ENCODE results near the gene DPH2. TPM values are rescaled to one million over a fixed set of nuclear protein-coding genes. Genes with fewer than 3 reads are reported as not detected.

DPH2 gene
- total and polyA plus RNA-seq, 2 of the 8 experiments (the other 6 are each of a cell fraction or from before 2014, with no cell fraction given) = 64.9 to 92.1 TPM

GRCh38 chr1:43980255-43981134 lies 10.7 kb downstream of the DPH2 start:
- Histone ChIP-seq H3K14ac (ENCODE audit: insufficient read length) (no peak overlapping the region), H3K4ac (replicated peaks; ENCODE audit: insufficient read length, low read depth, low read length) (no peak overlapping the region), H2BK15ac (ENCODE audit: low read length) (peak overlapping the region; percentile 77), H3K56ac (replicated peaks; ENCODE audit: insufficient read length, low read depth, low read length) (peak overlapping the region; percentile 47), H2BK20ac (ENCODE audit: low read length) (no peak overlapping the region), H3K27me3 (replicated peaks in 1 of 4; ENCODE audit: control insufficient read depth in 3 of 4, extremely low read depth in 1 of 4, insufficient read depth in 3 of 4, low read length in 3 of 4) (no peaks in the 10 kb centered on the region), H4K20me1 (replicated peaks in 1 of 2; ENCODE audit: control insufficient read depth in 1 of 2, insufficient read depth in 2 of 2, low read length in 2 of 2) (peaks cover 2 to 36% of the 10 kb centered on the region in 2 experiments), H3K4me1 (replicated peaks in 1 of 4; ENCODE audit: control insufficient read depth in 3 of 4, insufficient read depth in 4 of 4, low read length in 3 of 4) (peaks cover 4 to 17% (median 14%) of the 10 kb centered on the region in 4 experiments), H3K36me3 (ENCODE audit: control insufficient read depth in 2 of 4, insufficient read depth in 4 of 4, low read length in 3 of 4) (peaks cover 2 to 31% (median 15%) of the 10 kb centered on the region in 4 experiments; a peak in 5 of 8 replicates), H2AFZ (ENCODE audit: low read length) (no peak overlapping the region), H3K27ac (ENCODE audit: low read depth, low read length) (no peak overlapping the region), H3K23ac (ENCODE audit: insufficient read length) (no peak overlapping the region), H4K8ac (ENCODE audit: extremely low read depth, insufficient read depth, low read length) (no peak overlapping the region; the same call in 1 of the 2 replicates), H2BK5ac (ENCODE audit: low read depth, low read length) (peak overlapping the region; percentile 62; the same call in 1 of the 2 replicates), H4K5ac (ENCODE audit: insufficient read length, low read depth, low read length) (no peak overlapping the region), H4K91ac (replicated peaks; ENCODE audit: insufficient read length, low read length) (peak overlapping the region; percentile 63), H2BK120ac (replicated peaks; ENCODE audit: low read depth, low read length) (no peak overlapping the region), H3K9ac (replicated peaks in 1 of 4; ENCODE audit: extremely low read depth in 1 of 4, low read depth in 3 of 4, low read length in 3 of 4) (peak overlapping the region; percentile 2 to 72 (median 46); a peak in 6 of 7 replicates), H3K4me2 (ENCODE audit: insufficient read depth in 1 of 2, low read depth in 2 of 2, low read length in 2 of 2) (peak overlapping the region; percentile 61 to 85), H3K9me3 (ENCODE audit: insufficient read depth in 2 of 2, low read depth in 1 of 2, low read length in 1 of 2) (no peaks in the 10 kb centered on the region), H3K4me3 (ENCODE audit: extremely low read depth in 1 of 4, insufficient read depth in 2 of 4, low read depth in 3 of 4, low read length in 4 of 4) (peak overlapping the region; percentile 42 to 74 (median 64); a peak in 7 of 8 replicates), H3K23me2 (ENCODE audit: low read depth, low read length) (peaks cover 19% of the 10 kb centered on the region), H3K18ac (ENCODE audit: extremely low read depth, low read length) (peak overlapping the region; percentile 34; the same call in 1 of the 2 replicates), H3K79me1 (ENCODE audit: low read depth, low read length) (peaks cover 28% of the 10 kb centered on the region), H2BK12ac (ENCODE audit: low read depth, low read length) (peak overlapping the region; percentile 46; the same call in 1 of the 2 replicates), H3K79me2 (ENCODE audit: control insufficient read depth in 1 of 2, insufficient read depth in 2 of 2, low read length in 2 of 2) (peaks cover 0 to 21% of the 10 kb centered on the region in 2 experiments; a peak in 2 of 4 replicates), H2AK5ac (ENCODE audit: low read depth, low read length) (peak overlapping the region; percentile 84; the same call in 1 of the 2 replicates)
- WGBS, 2 experiments (ENCODE audit: extremely low coverage in 1 of 2, insufficient coverage in 1 of 2, insufficient read length in 1 of 2, insufficient replicate concordance in 2 of 2, low coverage in 1 of 2, low lambda C conversion rate in 2 of 2, missing lambda C conversion rate in 1 of 2) = 78% methylated on average over 13 of the region's 13 CpGs; no CpG with 5 or more reads in 1 of the 2 experiments
- no peak for DNase-seq (ENCODE audit: low read depth in 1 of 2, low spot score in 2 of 2)
- no peak for TF ChIP-seq NANOG (IDR thresholded peaks at IDR 0.05; ENCODE audit: insufficient read depth, low read depth, low read length, poor library complexity, severe bottlenecking)
- peak; percentile 20; the same call in 1 of the 2 replicates for TF ChIP-seq CEBPB (IDR thresholded peaks at IDR 0.05; ENCODE audit: low read depth, low read length)
- TF ChIP-seq BRCA1 (IDR thresholded peaks at IDR 0.05; ENCODE audit: low read depth, low read length) = no peak
- POLR2A ChIA-PET (ENCODE audit: partially characterized antibody) = interaction anchor here (0.6 to 1.9 kb wide), 9 partner anchors 9 to 217 kb away, joined by 3 to 10 read pairs (median 4); partner anchors contain the start of genes CCDC24 and DPH2
- no peak for FAIRE-seq
- CTCF ChIA-PET (ENCODE audit: partially characterized antibody) = interaction anchor here (0.8 to 1.1 kb wide), 5 partner anchors 8 to 217 kb away, joined by 3 to 5 read pairs (median 3); no protein-coding TSS in a partner anchor

Data from H1 (cell line).